GM19372 (cell line): Measurements from ENCODE around the gene PAK6.

ENCODE experiments used
- ATAC-seq: cut with Tn5 transposase; IDR thresholded peaks from one replicate; pipeline ENCODE4 v1.9.1; 2021; ENCODE audit warnings: mild to moderate bottlenecking, low read depth, moderate library complexity; ENCODE audit not compliant: unreplicated experiment

PAK6 gene

GRCh38 chr15:40253167-40253790, 14.4 kb downstream of the PAK6 start:
- ATAC-seq = no peak

- no peak for ATAC-seq
These were observed 15.6 kb downstream of the PAK6 start for GRCh38 chr15:40254452-40254851.

DNA sequence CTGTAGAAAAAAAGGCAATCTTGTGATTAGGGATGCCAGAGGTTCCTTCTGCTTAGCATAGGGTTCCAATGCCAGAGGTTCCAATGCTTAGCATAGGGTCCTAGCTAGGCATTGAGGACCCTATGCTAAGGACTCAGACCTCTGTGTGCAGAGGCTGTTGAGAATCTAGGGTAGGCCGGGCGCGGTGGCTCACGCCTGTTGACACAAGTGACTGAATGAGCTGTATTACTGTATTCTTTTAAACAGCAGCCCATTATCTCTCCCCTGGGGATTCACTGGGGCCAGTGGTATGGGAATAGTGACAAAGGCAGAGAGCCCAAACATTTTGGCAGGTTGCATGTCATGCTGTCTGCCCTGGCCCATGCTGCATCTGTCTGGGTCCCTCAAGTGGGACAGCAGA, 16.2 kb downstream of the PAK6 start:
- no peak for ATAC-seq

- ATAC-seq = no peak
These were observed 17.9 kb downstream of the PAK6 start for GRCh38 chr15:40256638-40257235.

- ATAC-seq = no peak
These were observed 19.0 kb downstream of the PAK6 start for GRCh38 chr15:40257656-40258450.

- ATAC-seq = no peak
These were observed 19.7 kb downstream of the PAK6 start for GRCh38 chr15:40258544-40258943.

DNA sequence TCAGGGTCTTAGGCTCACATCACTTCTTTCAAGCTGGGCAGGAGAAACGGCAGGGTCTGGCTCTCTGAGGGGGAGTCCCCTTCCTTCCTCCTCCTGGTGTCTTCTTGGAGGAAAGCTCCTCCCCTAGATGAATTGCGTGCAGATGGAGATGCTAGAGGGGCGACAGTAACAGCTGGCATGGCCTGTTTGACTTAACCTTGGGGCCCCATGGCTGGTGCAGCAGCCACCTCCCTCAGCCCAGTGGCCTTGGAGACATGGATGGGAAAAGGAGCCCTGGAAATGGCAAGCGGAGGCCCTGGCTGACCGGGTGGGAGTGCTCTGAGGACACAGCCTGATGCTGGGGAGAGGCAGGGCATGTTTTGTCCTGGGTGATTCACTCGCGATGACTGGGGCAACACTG, 20.2 kb downstream of the PAK6 start:
- ATAC-seq = no peak

DNA sequence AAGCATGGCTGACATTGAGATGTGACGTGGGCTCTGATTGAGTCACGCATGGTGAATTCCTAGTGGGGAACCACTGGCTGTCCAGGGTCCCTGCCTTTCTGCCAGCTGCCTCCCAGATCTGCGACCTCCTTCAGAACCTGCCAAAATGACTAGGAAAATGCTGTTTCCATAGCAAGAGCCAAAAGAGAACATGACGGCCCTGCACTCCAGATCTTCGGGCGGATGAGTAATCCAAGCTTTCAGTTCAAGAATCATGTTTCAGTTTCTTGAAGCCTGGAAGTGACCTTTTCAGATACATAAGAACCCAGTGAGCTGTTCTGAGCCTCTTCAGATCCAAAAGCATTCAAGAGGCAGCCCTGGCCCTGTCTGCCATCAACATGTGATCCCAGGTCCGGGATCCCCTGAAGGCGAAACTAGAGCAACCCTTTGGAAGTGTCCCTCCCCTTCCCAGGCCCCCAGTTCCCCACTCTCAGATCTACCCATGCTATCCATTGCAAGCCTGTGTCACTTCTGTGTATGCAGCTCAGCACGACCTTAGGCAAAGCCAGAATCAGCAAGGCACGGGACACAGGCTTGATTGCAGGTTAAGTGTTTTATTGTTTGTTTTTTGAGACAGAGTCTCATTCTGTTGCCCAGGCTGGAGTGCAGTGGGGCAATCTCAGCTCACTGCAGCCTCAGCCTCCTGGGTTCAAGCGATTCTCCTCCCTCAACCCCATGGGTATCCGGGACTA, 24.3 kb downstream of the PAK6 start:
- ATAC-seq = no peak

- ATAC-seq = no peak
These were observed 25.7 kb downstream of the PAK6 start for GRCh38 chr15:40264321-40265153.

- no peak for ATAC-seq
These were observed 26.5 kb downstream of the PAK6 start for GRCh38 chr15:40265355-40265754.

GRCh38 chr15:40265875-40266274, 27.0 kb downstream of the PAK6 start:
- ATAC-seq = no peak

DNA sequence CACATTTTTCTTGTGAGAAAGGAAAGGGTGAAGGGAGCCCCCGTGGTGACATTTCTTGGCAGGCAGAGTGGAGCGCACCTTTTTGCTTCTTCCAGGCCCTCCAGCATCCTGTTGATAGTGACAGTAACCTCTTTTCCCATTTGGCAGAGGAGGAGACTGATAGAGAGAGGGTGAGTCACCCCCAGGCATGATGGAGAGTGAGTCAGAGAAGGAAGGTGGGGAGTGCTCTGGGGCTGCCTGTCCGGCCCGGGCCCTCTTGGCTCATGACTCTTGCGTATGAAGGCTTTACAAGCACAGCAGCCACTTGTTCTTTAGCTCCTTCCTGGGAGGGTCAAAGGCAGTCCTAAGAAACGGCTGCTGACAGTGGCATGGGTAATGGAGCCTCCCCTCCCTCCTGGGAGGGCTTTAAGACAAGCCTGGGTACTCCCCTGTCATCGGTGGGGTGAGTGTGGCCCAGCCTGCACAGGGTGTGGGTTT, 28.0 kb downstream of the PAK6 start:
- ATAC-seq = no peak

GRCh38 chr15:40267670-40268069, 28.8 kb downstream of the PAK6 start:
- ATAC-seq = no peak

GRCh38 chr15:40269604-40270003, 30.7 kb downstream of the PAK6 start:
- ATAC-seq = no peak

DNA sequence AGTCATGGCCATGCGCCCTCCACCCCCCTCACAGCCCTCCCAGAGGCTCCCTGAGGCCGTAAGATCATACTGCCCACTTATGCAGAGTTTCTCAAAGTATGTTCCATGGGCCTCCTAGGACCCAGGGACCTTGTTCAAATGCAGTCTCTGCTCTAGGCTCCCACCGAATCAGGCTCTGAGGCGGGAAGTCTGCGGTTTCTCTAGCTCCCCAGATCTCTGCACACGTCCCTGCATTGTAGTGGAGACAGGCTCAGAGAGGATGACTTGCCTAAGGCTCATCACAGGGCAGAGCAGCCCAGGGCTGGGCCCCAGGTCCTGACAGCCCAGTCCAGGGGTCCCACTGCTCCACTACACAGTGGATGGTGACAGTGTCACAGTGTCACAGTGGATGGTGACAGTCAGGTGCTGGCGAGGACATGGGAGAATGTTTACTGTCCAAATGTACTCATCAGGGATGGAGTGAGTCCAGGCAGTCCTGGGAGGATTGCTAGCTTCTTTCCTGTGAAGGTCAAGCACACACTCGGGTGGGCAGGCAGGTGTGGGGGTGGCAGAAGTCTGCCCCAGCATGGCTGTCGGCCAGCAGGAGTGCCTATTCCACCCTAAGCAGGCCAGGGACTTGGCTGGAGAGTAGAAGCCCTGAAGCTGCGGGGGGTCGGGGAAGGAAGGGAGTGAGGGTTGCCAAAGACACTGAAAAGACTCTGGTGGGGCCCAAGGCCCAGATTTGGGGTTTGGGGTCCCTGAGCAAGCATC, 31.6 kb downstream of the PAK6 start:
- no peak for ATAC-seq

DNA sequence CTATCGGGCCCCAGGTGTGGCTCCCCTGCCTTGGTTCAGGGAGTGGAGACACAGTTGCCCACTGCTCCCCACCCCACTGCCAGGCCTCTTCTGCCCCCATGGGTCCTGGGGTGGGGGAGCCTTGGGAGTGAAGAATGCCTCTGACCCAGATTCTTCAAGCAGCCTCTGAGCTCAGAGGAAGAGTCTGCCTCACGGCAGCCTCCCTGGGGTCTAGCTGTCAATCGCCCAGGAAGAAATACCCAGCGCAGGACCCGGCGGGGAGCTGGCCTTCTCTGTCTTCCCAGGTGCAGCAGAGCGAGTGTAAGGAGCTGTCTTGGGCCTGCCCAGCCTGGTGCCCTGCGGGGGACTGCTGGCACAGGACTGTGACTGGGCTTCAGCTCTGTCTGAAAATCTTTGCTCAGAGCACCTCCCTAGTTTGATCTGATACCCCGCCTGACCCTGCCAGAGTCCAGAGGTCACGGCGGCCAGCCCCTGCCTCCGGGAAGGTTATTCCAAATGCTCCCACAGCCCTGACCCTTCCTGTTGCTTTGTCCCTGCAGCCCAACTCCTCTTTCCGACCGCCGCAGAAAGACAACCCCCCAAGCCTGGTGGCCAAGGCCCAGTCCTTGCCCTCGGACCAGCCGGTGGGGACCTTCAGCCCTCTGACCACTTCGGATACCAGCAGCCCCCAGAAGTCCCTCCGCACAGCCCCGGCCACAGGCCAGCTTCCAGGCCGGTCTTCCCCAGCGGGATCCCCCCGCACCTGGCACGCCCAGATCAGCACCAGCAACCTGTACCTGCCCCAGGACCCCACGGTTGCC, 33.0 kb downstream of the PAK6 start:
- no peak for ATAC-seq

GRCh38 chr15:40272485-40273056, 33.7 kb downstream of the PAK6 start:
- ATAC-seq = no peak

DNA sequence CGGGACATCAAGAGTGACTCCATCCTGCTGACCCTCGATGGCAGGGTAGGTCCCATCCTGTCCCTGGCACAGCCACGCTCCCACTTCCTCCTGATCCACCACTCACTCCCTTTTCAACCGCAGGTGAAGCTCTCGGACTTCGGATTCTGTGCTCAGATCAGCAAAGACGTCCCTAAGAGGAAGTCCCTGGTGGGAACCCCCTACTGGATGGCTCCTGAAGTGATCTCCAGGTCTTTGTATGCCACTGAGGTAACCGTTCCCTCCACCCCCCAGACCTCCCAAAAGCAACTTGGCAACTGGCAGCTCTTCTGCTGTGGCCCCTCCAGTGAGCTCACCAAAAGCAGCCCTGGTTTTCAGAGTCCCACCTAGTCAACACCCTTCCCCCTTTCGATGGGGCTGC, 34.6 kb downstream of the PAK6 start:
- ATAC-seq = no peak
